CD4-positive, CD25-positive, alpha-beta regulatory T cell (primary cell): ENCODE results near the gene HHIP. TPM values are rescaled to one million over a fixed set of nuclear protein-coding genes. Genes with fewer than 3 reads are reported as not detected.

Experiments used
- ATAC-seq, 2 donors: fragments of 150-1000 bp; cut with Tn5 transposase; one replicate each; pipeline ENCODE4 v1.10.0; 2021; ENCODE audit warnings: low read depth in 2 of 2, moderate number of reproducible peaks in 2 of 2, moderate library complexity in 1 of 2
- DNase-seq, 3 donors: peaks; one replicate each; pipeline versions ENCODE4 v3.0.0 to v3.0.0-alpha.2; 2012 to 2022; ENCODE audit warnings: mixed read lengths in 1 of 3
- H3K27ac ChIP-seq: one replicate; pipeline ENCODE4 v1.7.0; 2013; ENCODE audit warnings: mild to moderate bottlenecking, low read length; ENCODE audit not compliant: insufficient read depth, poor library complexity, severe bottlenecking
- H3K27me3 ChIP-seq: one replicate; pipeline ENCODE4 v1.7.0; 2013; ENCODE audit warnings: low read length; ENCODE audit not compliant: control insufficient read depth, insufficient read depth
- H3K36me3 ChIP-seq: one replicate; pipeline ENCODE4 v1.7.0; 2013; ENCODE audit warnings: mild to moderate bottlenecking, low read length, moderate library complexity; ENCODE audit not compliant: control insufficient read depth, insufficient read depth
- H3K4me1 ChIP-seq: 2 replicates; pipeline ENCODE4 v1.7.0; 2013; ENCODE audit warnings: mild to moderate bottlenecking, low read length; ENCODE audit not compliant: insufficient read depth, control insufficient read depth, poor library complexity, severe bottlenecking
- H3K4me3 ChIP-seq: one replicate; pipeline ENCODE4 v1.7.0; 2013; ENCODE audit warnings: low read depth, mild to moderate bottlenecking, low read length, moderate library complexity
- H3K9me3 ChIP-seq, 2 experiments: 1 replicate in 1 of 2; 2 replicates in 1 of 2; pipeline ENCODE4 v1.7.0; 2013; ENCODE audit warnings: low read length in 2 of 2, mild to moderate bottlenecking in 1 of 2, moderate library complexity in 1 of 2; ENCODE audit not compliant: control insufficient read depth in 2 of 2
- H3K27ac Mint-ChIP-seq, 3 donors: one replicate each; pipeline ENCODE4 v1.8.0; 2020 to 2022; ENCODE audit warnings: mild to moderate bottlenecking in 3 of 3, mixed read lengths in 3 of 3, moderate library complexity in 2 of 3
- H3K27me3 Mint-ChIP-seq: one replicate; pipeline ENCODE4 v1.8.0; 2022; ENCODE audit warnings: mild to moderate bottlenecking, mixed read lengths
- H3K36me3 Mint-ChIP-seq: one replicate; pipeline ENCODE4 v1.8.0; 2020; ENCODE audit warnings: mixed read lengths
- H3K4me1 Mint-ChIP-seq, 4 donors: one replicate each; pipeline ENCODE4 v1.8.0; 2020 to 2022; ENCODE audit warnings: mixed read lengths in 4 of 4, mild to moderate bottlenecking in 1 of 4
- H3K4me3 Mint-ChIP-seq, 4 donors: one replicate each; pipeline ENCODE4 v1.8.0; 2020 to 2022; ENCODE audit warnings: mild to moderate bottlenecking in 4 of 4, mixed read lengths in 4 of 4, moderate library complexity in 3 of 4
- H3K9me3 Mint-ChIP-seq, 7 donors: one replicate each; pipeline ENCODE4 v1.8.0; 2020 to 2022; ENCODE audit warnings: mixed read lengths in 7 of 7, mild to moderate bottlenecking in 3 of 7, moderate library complexity in 2 of 7
- polyA plus RNA-seq, 4 donors: library from polyadenylated mRNA; unstranded; fragments of 300-500 nt; fragmentation: Illumina TruSeq; gene quantifications; one replicate each; pipeline ENCODE4 v1.2.3, GENCODE V29; 2021
- total RNA-seq: library from RNA; stranded (reverse); gene quantifications from one replicate; pipeline ENCODE4 v1.2.3, GENCODE V29; 2022

Gene HHIP
- total and polyA plus RNA-seq, 5 donors from 2014 or later, result not detected

- Histone ChIP-seq H3K36me3 (no peaks in the 10 kb centered on the region), H3K4me1 (no peaks in the 10 kb centered on the region), H3K4me3 (no peak overlapping the region), H3K27me3 (no peaks in the 10 kb centered on the region), H3K9me3 (no peaks in the 10 kb centered on the region), H3K27ac (no peak overlapping the region)
- H3K27me3 Mint-ChIP-seq, result no peaks in the 10 kb centered on the region
- H3K27ac Mint-ChIP-seq, result no peak overlapping the region
- H3K9me3 Mint-ChIP-seq, result no peaks in the 10 kb centered on the region
- H3K4me1 Mint-ChIP-seq, result no peaks in the 10 kb centered on the region
- no peak for ATAC-seq
- no peak overlapping the region for H3K4me3 Mint-ChIP-seq
- no peaks in the 10 kb centered on the region for H3K36me3 Mint-ChIP-seq
- DNase-seq, result no peak
Observed at GRCh38 chr4:144711700-144712456, 65.9 kb downstream of the HHIP start.

- H3K27me3 Mint-ChIP-seq, result no peaks in the 10 kb centered on the region
- H3K4me3 Mint-ChIP-seq, result no peak overlapping the region
Observed at GRCh38 chr4:144712775-144713174, 66.8 kb downstream of the HHIP start.

GRCh38 chr4:144714166-144714565, 68.2 kb downstream of the HHIP start:
- Mint-ChIP-seq H3K9me3 (peaks cover 0 to 2% (median 0%) of the 10 kb centered on the region in 7 donors), H3K4me1 (no peaks in the 10 kb centered on the region), H3K27ac (no peak overlapping the region), H3K4me3 (no peak overlapping the region), H3K36me3 (no peaks in the 10 kb centered on the region), H3K27me3 (no peaks in the 10 kb centered on the region)
- ATAC-seq, result no peak
- H3K27me3 ChIP-seq, result no peaks in the 10 kb centered on the region
- no peaks in the 10 kb centered on the region for H3K36me3 ChIP-seq
- no peaks in the 10 kb centered on the region for H3K4me1 ChIP-seq
- no peaks in the 10 kb centered on the region for H3K9me3 ChIP-seq
- no peak overlapping the region for H3K4me3 ChIP-seq
- H3K27ac ChIP-seq, result no peak overlapping the region
- no peak for DNase-seq

More at GRCh38 chr4:144712775-144713174, 66.8 kb downstream of the HHIP start:
- no peaks in the 10 kb centered on the region for H3K36me3 ChIP-seq
- DNase-seq, result no peak
- no peaks in the 10 kb centered on the region for H3K4me1 Mint-ChIP-seq
- H3K4me1 ChIP-seq, result no peaks in the 10 kb centered on the region
- no peak for ATAC-seq
- H3K36me3 Mint-ChIP-seq, result no peaks in the 10 kb centered on the region
- no peaks in the 10 kb centered on the region for H3K27me3 ChIP-seq
- H3K27ac Mint-ChIP-seq, result no peak overlapping the region
- no peak overlapping the region for H3K27ac ChIP-seq
- no peak overlapping the region for H3K4me3 ChIP-seq
- no peaks in the 10 kb centered on the region for H3K9me3 ChIP-seq
- H3K9me3 Mint-ChIP-seq, result no peaks in the 10 kb centered on the region

- DNase-seq, result no peak
- no peak overlapping the region for H3K4me3 Mint-ChIP-seq
- H3K36me3 Mint-ChIP-seq, result no peaks in the 10 kb centered on the region
- no peaks in the 10 kb centered on the region for H3K27me3 Mint-ChIP-seq
- no peaks in the 10 kb centered on the region for H3K4me1 Mint-ChIP-seq
- no peak overlapping the region for H3K27ac ChIP-seq
- no peaks in the 10 kb centered on the region for H3K4me1 ChIP-seq
- no peak overlapping the region for H3K4me3 ChIP-seq
- ATAC-seq, result no peak
- H3K9me3 Mint-ChIP-seq, result peaks cover 0 to 2% (median 0%) of the 10 kb centered on the region in 7 donors
- H3K9me3 ChIP-seq, result no peaks in the 10 kb centered on the region
- no peaks in the 10 kb centered on the region for H3K36me3 ChIP-seq
- no peaks in the 10 kb centered on the region for H3K27me3 ChIP-seq
- H3K27ac Mint-ChIP-seq, result no peak overlapping the region
Observed at GRCh38 chr4:144715230-144715629, 69.3 kb downstream of the HHIP start.

- no peaks in the 10 kb centered on the region for H3K36me3 Mint-ChIP-seq
- H3K36me3 ChIP-seq, result no peaks in the 10 kb centered on the region
- H3K9me3 Mint-ChIP-seq, result peaks cover 0 to 2% (median 0%) of the 10 kb centered on the region in 7 donors
- H3K27me3 Mint-ChIP-seq, result no peaks in the 10 kb centered on the region
- H3K4me1 ChIP-seq, result no peaks in the 10 kb centered on the region
- H3K27ac Mint-ChIP-seq, result no peak overlapping the region
- ATAC-seq, result no peak
- H3K27me3 ChIP-seq, result no peaks in the 10 kb centered on the region
- no peak overlapping the region for H3K27ac ChIP-seq
- no peak overlapping the region for H3K4me3 Mint-ChIP-seq
- DNase-seq, result no peak
- H3K4me1 Mint-ChIP-seq, result no peaks in the 10 kb centered on the region
- H3K4me3 ChIP-seq, result no peak overlapping the region
- no peaks in the 10 kb centered on the region for H3K9me3 ChIP-seq
Observed at GRCh38 chr4:144716778-144717177, 70.8 kb downstream of the HHIP start.

- Histone ChIP-seq H3K36me3 (no peaks in the 10 kb centered on the region), H3K27ac (no peak overlapping the region), H3K9me3 (no peaks in the 10 kb centered on the region), H3K4me1 (no peaks in the 10 kb centered on the region), H3K27me3 (no peaks in the 10 kb centered on the region), H3K4me3 (no peak overlapping the region)
- no peak overlapping the region for H3K27ac Mint-ChIP-seq
- DNase-seq (no peak), ATAC-seq (no peak)
- no peak overlapping the region for H3K4me3 Mint-ChIP-seq
- H3K27me3 Mint-ChIP-seq, result no peaks in the 10 kb centered on the region
- no peaks in the 10 kb centered on the region for H3K4me1 Mint-ChIP-seq
- peaks cover 0 to 2% (median 0%) of the 10 kb centered on the region in 7 donors for H3K9me3 Mint-ChIP-seq
- no peaks in the 10 kb centered on the region for H3K36me3 Mint-ChIP-seq
Observed at GRCh38 chr4:144718958-144719512, 73.1 kb downstream of the HHIP start.

GRCh38 chr4:144720491-144720890, 74.5 kb downstream of the HHIP start:
- ATAC-seq (no peak), DNase-seq (no peak)
- Histone ChIP-seq H3K27ac (no peak overlapping the region), H3K36me3 (no peaks in the 10 kb centered on the region), H3K4me1 (no peaks in the 10 kb centered on the region), H3K4me3 (no peak overlapping the region), H3K9me3 (no peaks in the 10 kb centered on the region), H3K27me3 (no peaks in the 10 kb centered on the region)
- no peaks in the 10 kb centered on the region for H3K27me3 Mint-ChIP-seq
- no peak overlapping the region for H3K4me3 Mint-ChIP-seq
- H3K4me1 Mint-ChIP-seq, result no peaks in the 10 kb centered on the region
- H3K27ac Mint-ChIP-seq, result no peak overlapping the region
- peaks cover 0 to 2% (median 0%) of the 10 kb centered on the region in 7 donors for H3K9me3 Mint-ChIP-seq
- H3K36me3 Mint-ChIP-seq, result no peaks in the 10 kb centered on the region

- Mint-ChIP-seq H3K27ac (no peak overlapping the region), H3K36me3 (no peaks in the 10 kb centered on the region), H3K27me3 (no peaks in the 10 kb centered on the region), H3K9me3 (peaks cover 0 to 2% (median 0%) of the 10 kb centered on the region in 7 donors), H3K4me1 (no peaks in the 10 kb centered on the region), H3K4me3 (no peak overlapping the region)
- ATAC-seq (no peak), DNase-seq (no peak)
- Histone ChIP-seq H3K9me3 (no peaks in the 10 kb centered on the region), H3K36me3 (no peaks in the 10 kb centered on the region), H3K27me3 (peaks cover under 1% of the 10 kb centered on the region), H3K27ac (no peak overlapping the region), H3K4me1 (no peaks in the 10 kb centered on the region), H3K4me3 (no peak overlapping the region)
Observed at GRCh38 chr4:144721994-144722393, 76.0 kb downstream of the HHIP start.
